Neural cell (in vitro differentiated cells): ENCODE results near the gene PCDHGA4.

Experiments
- CTCF ChIP-seq: fragments of 450-650 bp; IDR thresholded peaks from 2 replicates; pipeline ENCODE4 v1.5.1; 2014; ENCODE audit warnings: antibody characterized with exemption, mild to moderate bottlenecking, moderate library complexity; ENCODE audit not compliant: poor library complexity, severe bottlenecking
- EP300 ChIP-seq: fragments of 450-650 bp; conservative IDR thresholded peaks from 2 replicates; pipeline ENCODE4 v1.6.1; 2014; ENCODE audit warnings: antibody characterized with exemption, mild to moderate bottlenecking, moderate library complexity; ENCODE audit not compliant: poor library complexity, severe bottlenecking
- EZH2 ChIP-seq: fragments of 200-600, 300-800 bp; shearing (Covaris generic), sonication (generic); IDR thresholded peaks from 2 replicates; pipeline ENCODE4 v1.6.1; 2014; ENCODE audit warnings: antibody characterized with exemption, low read length, borderline replicate concordance, mild to moderate bottlenecking; ENCODE audit not compliant: insufficient read depth, poor library complexity, severe bottlenecking
- MXI1 ChIP-seq: fragments of 450-650 bp; conservative IDR thresholded peaks from 2 replicates; pipeline ENCODE4 v1.6.1; 2014; ENCODE audit warnings: antibody characterized with exemption, mild to moderate bottlenecking; ENCODE audit not compliant: poor library complexity, severe bottlenecking
- POLR2AphosphoS5 ChIP-seq: IDR thresholded peaks from 2 replicates; pipeline ENCODE4 v1.6.1; 2012
- REST ChIP-seq: IDR thresholded peaks from 2 replicates; pipeline ENCODE4 v1.6.1; 2012; ENCODE audit warnings: borderline replicate concordance

- no peak for TF ChIP-seq POLR2AphosphoS5
- TF ChIP-seq CTCF = no peak
- no peak for TF ChIP-seq REST
- no peak for TF ChIP-seq EP300
- no peak for TF ChIP-seq MXI1
- TF ChIP-seq EZH2 = no peak
Measured at GRCh38 chr5:141306630-141307029, 48.2 kb upstream of the PCDHGA4 start.
